HG03460 (cell line): ENCODE data around the gene SLC38A11.

ENCODE experiments used
- ATAC-seq: cut with Tn5 transposase; IDR thresholded peaks from one replicate; pipeline ENCODE4 v1.9.1; 2021; ENCODE audit not compliant: unreplicated experiment

Gene SLC38A11

GRCh38 chr2:164917296-164917903 is 37.9 kb downstream of the SLC38A11 start:
- no peak for ATAC-seq

GRCh38 chr2:164915566-164915965 is 39.8 kb downstream of the SLC38A11 start:
- no peak for ATAC-seq

GRCh38 chr2:164913640-164914350 is 41.5 kb downstream of the SLC38A11 start:
- no peak for ATAC-seq

- no peak for ATAC-seq
Observed at GRCh38 chr2:164913011-164913410, 42.3 kb downstream of the SLC38A11 start.

- ATAC-seq: no peak
Observed at GRCh38 chr2:164911832-164912231, 43.5 kb downstream of the SLC38A11 start.

GRCh38 chr2:164910101-164910899 is 45.0 kb downstream of the SLC38A11 start:
- peak; percentile 59 for ATAC-seq

- no peak for ATAC-seq
Observed at GRCh38 chr2:164906947-164907346, 48.4 kb downstream of the SLC38A11 start.

GRCh38 chr2:164905307-164905706 is 50.0 kb downstream of the SLC38A11 start:
- ATAC-seq: no peak

GRCh38 chr2:164903951-164904350 is 51.4 kb downstream of the SLC38A11 start:
- no peak for ATAC-seq

- no peak for ATAC-seq
Observed at GRCh38 chr2:164903204-164903603, 52.1 kb downstream of the SLC38A11 start.

- no peak for ATAC-seq
Observed at GRCh38 chr2:164899121-164899520, 56.2 kb downstream of the SLC38A11 start.

- no peak for ATAC-seq
Observed at GRCh38 chr2:164898475-164898874, 56.9 kb downstream of the SLC38A11 start.

GRCh38 chr2:164897469-164898260 is 57.7 kb downstream of the SLC38A11 start:
- ATAC-seq: no peak

GRCh38 chr2:164896634-164897355 is 58.5 kb downstream of the SLC38A11 start:
- peak; percentile 99 for ATAC-seq

- ATAC-seq: no peak
Observed at GRCh38 chr2:164896226-164896625, 59.1 kb downstream of the SLC38A11 start.

GRCh38 chr2:164891460-164891859 is 63.9 kb downstream of the SLC38A11 start:
- ATAC-seq: no peak

GRCh38 chr2:164890544-164890943 is 64.8 kb downstream of the SLC38A11 start:
- no peak for ATAC-seq

GRCh38 chr2:164888592-164888991 is 66.7 kb downstream of the SLC38A11 start:
- ATAC-seq: no peak

GRCh38 chr2:164887434-164888144 is 67.7 kb downstream of the SLC38A11 start:
- ATAC-seq: no peak

- ATAC-seq: no peak
Observed at GRCh38 chr2:164882276-164882675, 73.0 kb downstream of the SLC38A11 start.
